Astrocyte of the spinal cord (primary cell): ENCODE data around the gene PHETA1.
A peak's percentile ranks its signal among the peaks of the same experiment; 100 is the strongest.
"Not testable (repeated sequence)": the region's sequence is repeated elsewhere in the genome, so short reads cannot be mapped to it uniquely, and the experiment has no call there.

ENCODE experiments used
- DNase-seq: peaks from one replicate; pipeline ENCODE4 v3.0.0; 2011; ENCODE audit warnings: low read depth, low spot score
- H3K4me3 ChIP-seq: 2 replicates; pipeline ENCODE4 v1.5.1; 2011; ENCODE audit warnings: low read depth, mild to moderate bottlenecking, low read length, moderate library complexity
- in situ Hi-C: cut with HindIII; loops from 2 replicates; pipeline ENCODE4 v1.10.0; 2017; ENCODE audit warnings: low sequenced_read_pairs
- TF ChIP-seq, protein P1 (sequence below): IDR thresholded peaks from 2 replicates; pipeline ENCODE4 v1.5.1; 2012; ENCODE audit warnings: low read depth, mild to moderate bottlenecking, low read length, inconsistent platforms

PHETA1 gene

DNA sequence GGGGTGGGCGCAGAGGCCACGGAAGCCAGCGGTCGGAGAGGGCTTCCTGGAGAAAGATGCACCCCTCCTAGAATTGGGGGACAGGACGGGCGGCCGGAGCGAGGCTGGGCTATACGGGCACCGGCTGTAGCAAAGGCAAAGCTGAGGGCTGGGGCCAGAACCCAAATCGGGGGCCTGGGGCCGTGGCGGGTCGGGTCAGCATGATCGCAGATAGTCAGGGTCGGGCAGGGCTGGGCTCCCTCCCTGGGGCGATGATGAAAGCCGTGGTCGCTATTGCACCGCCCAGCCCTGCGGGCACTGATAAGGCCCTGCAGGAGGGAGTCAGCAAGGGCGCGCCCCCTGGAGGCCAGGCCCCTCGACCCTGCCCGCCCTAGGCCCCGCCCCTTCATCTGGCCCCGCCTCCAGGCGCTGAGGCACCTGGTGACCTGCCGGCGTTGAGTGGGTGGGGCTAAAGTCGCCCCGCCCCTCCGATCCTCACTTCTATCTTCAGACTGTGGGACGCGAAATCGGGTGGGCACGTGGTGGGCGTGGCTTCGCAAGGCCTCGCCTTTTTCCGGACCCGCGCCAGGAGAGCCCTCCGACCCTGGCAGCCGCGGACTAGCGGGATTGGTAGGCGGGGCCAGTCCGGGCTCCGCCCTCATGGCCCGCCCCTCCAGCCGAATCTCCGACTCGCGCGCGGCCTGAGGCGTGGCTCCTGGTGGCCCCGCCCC, 36.4 kb upstream of the PHETA1 start:
- DNase-seq = peak; percentile 92
- TF ChIP-seq, protein P1, sequence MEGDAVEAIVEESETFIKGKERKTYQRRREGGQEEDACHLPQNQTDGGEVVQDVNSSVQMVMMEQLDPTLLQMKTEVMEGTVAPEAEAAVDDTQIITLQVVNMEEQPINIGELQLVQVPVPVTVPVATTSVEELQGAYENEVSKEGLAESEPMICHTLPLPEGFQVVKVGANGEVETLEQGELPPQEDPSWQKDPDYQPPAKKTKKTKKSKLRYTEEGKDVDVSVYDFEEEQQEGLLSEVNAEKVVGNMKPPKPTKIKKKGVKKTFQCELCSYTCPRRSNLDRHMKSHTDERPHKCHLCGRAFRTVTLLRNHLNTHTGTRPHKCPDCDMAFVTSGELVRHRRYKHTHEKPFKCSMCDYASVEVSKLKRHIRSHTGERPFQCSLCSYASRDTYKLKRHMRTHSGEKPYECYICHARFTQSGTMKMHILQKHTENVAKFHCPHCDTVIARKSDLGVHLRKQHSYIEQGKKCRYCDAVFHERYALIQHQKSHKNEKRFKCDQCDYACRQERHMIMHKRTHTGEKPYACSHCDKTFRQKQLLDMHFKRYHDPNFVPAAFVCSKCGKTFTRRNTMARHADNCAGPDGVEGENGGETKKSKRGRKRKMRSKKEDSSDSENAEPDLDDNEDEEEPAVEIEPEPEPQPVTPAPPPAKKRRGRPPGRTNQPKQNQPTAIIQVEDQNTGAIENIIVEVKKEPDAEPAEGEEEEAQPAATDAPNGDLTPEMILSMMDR = peak; percentile 35
- in situ Hi-C loops = no loop called here
- H3K4me3 ChIP-seq = peak overlapping the region; percentile 96

DNA sequence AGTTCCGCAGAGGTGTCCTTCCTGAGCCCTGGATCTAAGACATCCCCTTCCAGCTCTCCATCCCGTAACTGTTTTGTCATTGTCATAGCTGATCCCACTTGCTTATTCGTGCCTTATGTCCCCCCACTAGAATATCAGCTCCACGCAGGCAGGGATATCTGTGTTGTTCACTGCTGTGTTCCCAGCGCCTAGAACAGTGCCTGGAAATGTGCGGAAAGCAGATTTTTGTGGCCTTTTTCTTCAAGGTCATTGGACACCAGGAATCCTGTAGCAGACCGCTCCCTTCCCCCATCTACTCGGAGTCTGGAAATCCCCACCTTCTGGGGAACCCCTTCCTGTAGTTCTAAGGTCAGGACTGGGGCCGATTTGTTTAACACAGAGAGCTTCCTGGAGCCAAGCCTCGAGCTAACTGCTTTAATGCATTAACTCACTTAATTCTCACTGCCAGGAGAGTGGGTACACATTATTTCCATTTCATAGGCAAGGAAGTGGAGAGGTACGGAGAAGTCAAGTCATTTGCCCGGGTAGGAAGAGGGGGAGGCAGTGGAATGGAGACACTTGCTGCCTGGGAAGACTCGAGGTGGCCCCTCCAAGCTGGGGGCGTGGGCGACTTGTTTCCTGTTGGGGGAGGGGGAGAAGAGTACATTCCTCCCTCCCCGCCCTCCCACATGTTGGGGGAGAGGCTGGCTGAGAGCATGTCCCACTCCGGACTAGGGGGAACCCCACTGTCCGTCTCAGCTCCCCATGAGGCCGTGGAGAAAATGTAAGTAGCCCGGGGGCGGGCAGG, 35.7 kb upstream of the PHETA1 start:
- TF ChIP-seq, protein P1 = no peak
- in situ Hi-C loops = no loop called here
- DNase-seq = no peak
- peak overlapping the region; percentile 96 for H3K4me3 ChIP-seq

DNA sequence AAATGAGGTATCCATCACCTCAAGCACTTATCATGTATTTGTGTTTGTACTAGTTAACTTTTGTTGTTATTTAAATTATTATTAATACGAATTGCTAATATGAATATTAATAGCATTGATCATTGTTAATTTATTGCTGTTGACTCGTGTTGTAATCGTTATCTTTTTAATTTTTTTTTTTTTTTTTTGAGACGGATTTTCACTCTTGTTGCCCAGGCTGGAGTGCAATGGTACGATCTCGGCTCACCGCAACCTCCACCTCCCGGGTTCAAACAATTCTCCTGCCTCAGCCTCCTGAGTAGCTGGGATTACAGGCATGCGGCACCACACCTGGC, 33.6 kb upstream of the PHETA1 start:
- H3K4me3 ChIP-seq, in situ Hi-C loops, DNase-seq: not testable (repeated sequence)

DNA sequence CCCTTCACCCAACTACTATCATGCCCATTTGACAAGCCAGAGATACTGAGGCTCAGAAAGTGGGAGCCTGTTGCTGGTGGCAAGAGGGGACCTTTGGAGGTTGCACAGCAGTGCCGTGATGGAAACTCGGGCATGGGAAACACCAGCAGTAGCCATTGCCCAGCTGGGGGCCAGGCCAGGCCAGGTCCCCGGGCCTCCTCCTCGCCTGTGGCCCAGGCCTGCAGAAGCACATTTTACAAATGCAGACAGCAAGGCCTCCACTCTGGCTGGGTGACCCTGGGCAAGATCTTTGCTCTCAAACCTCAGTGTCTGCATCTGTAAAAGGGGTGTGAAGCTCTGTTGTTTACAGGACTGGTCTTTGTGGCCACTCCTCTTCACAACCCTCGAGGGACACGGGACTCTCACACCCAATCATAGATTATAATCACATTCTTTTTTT, 32.3 kb upstream of the PHETA1 start:
- TF ChIP-seq, protein P1 = no peak
- H3K4me3 ChIP-seq = no peak overlapping the region
- in situ Hi-C loops = no loop called here
- DNase-seq = no peak

DNA sequence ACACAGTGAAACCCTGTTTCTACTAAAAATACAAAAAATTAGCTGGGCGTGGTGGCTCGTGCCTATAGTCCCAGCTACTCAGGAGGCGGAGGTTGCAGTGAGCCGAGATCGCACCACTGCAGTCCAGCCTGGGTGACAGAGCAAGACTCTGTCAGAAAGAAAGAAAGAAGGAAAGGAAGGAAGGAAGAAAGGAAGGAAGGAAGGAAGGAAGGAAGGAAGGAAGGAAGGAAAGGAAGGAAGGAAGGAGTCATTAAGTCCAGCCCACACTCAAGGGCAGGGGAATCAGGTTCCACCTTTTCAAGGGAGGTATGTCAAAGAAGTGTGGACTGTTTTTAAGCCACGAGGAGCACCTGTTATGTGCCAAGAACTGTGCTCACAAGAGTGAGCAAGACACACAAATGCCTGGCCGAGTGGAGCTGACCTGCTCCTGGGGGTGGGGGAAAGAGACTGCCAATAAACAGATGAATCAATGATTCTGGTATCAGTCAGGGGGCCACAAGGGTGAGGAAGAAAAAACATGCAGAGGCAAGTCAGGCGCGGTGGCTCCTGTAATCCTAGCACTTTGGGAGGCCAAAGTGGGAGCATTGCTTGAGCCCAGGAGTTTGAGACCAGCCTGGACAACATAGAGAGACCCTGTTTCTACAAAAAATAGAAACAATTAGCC, 31.0 kb upstream of the PHETA1 start:
- in situ Hi-C loops, DNase-seq, H3K4me3 ChIP-seq: not testable (repeated sequence)

DNA sequence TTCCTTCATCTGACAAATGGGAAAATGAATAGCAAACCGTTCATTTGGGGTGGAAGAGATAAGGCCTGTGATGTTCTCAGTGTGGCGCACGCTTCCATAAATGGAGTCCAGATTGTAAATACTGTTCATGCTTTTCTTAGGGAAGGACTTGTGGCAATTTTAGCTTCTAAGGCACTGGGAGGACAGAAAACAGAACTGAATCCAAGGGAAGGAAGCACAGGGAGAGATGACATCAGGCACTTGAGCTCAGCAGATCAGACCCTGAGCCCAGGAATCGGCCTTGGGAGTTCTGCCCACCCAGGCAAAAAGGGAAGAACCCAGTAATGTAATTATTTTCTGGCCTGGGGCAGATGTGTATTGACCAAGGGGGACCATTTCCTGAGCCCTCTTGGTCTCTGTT, 29.6 kb upstream of the PHETA1 start:
- no peak for DNase-seq
- TF ChIP-seq, protein P1 = no peak
- in situ Hi-C loops = no loop called here

GRCh38 chr12:111396726-111397445, 28.0 kb upstream of the PHETA1 start:
- peak; percentile 79 for DNase-seq
- H3K4me3 ChIP-seq = peak overlapping the region; percentile 23
- in situ Hi-C loops = no loop called here
- TF ChIP-seq, protein P1 = peak; percentile 96

More for the DNA sequence above, 29.6 kb upstream of the PHETA1 start:
- no peak overlapping the region for H3K4me3 ChIP-seq

GRCh38 chr12:111396271-111396670, 27.4 kb upstream of the PHETA1 start:
- in situ Hi-C loops, H3K4me3 ChIP-seq, DNase-seq: not testable (repeated sequence)
